ENCODE measurements around the gene ENTPD6.
"Not testable (repeated sequence)": the region's sequence is repeated elsewhere in the genome, so short reads cannot be mapped to it uniquely, and the experiment has no call there.

Gene ENTPD6

DNA sequence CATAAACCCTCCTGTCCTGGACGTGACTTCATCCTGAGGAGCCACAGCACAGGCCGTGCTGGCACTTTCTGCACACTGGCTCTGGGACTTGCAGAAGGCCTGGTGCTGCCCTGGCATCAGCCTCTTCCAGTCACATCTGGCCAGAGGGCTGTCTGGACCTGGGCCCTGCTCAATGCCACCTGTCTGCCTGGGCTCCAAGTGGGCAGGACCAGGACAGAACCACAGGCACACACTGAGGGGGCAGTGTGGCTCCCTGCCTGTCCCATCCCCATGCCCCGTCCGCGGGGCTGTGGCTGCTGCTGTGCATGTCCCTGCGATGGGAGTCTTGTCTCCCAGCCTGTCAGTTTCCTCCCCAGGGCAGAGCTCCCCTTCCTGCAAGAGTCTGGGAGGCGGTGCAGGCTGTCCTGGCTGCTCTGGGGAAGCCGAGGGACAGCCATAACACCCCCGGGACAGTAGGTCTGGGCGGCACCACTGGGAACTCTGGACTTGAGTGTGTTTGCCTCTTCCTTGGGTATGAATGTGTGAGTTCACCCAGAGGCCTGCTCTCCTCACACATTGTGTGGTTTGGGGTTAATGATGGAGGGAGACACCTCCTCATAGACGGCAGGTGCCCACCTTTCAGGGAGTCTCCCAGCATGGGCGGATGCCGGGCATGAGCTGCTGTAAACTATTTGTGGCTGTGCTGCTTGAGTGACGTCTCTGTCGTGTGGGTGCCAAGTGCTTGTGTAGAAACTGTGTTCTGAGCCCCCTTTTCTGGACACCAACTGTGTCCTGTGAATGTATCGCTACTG is 30.3 kb downstream of the ENTPD6 start:
- TF ChIP-seq ZNF274 (IDR thresholded peaks at IDR 0.05; ENCODE audit: low read depth, low read length) (no peak), YY1 (IDR thresholded peaks at IDR 0.05; ENCODE audit: insufficient read depth, insufficient read length) (no peak), SUZ12 (IDR thresholded peaks at IDR 0.05; ENCODE audit: extremely low read depth, insufficient read depth, insufficient read length) (no peak)
- Histone ChIP-seq H3K27me3 (ENCODE audit: insufficient read depth, insufficient read length) (no peaks in the 10 kb centered on the region), H3K36me3 (ENCODE audit: insufficient read depth, insufficient read length, low read length) (peaks cover 37% of the 10 kb centered on the region), H3K9ac (ENCODE audit: insufficient read length, low read depth) (no peak overlapping the region), H3K9me3 (ENCODE audit: insufficient read depth, low read length) (no peaks in the 10 kb centered on the region), H3K4me1 (ENCODE audit: insufficient read depth, insufficient read length) (peaks cover 15% of the 10 kb centered on the region), H3K4me3 (ENCODE audit: insufficient read length, low read depth) (no peak overlapping the region)
- DNase-seq (ENCODE audit: low read depth, low spot score) = no peak

DNA sequence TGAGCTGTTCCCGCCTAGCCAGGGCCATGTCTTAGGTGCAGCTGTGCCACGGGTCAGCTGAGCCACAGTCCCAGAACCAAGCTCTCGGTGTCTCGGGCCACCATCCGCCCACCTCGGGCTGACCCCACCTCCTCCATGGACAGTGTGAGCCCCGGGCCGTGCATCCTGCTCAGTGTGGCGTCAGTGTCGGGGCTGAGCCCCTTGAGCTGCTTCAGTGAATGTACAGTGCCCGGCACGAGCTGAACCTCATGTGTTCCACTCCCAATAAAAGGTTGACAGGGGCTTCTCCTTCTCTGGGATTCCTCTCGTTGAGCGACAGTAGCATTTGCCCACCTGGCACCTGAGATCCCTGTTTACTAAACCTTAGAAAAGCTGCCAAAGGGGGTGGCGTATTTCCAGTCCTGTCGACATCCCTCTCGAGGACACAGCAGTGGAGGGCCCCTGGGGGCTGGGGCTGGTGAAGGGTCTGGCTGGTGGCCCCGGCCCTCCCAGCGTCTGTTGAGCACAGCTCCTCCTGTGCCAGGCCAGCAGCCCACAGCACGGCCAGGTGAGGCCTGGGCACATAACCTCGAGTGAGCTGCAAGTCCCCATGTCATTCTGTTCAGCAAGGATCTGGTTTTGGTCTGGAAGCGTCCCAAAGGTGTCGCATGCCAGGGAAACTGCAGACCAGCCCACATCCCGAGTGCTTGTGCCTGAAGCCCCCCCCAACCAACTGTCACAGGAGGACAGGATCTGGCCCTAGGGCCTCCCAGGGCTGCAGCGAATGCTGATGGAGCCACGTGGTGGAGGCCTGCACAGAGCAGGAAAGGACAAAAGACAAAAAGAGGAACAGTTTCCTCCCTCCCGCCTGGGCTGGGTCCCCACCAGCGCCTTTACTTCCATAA is 31.2 kb downstream of the ENTPD6 start:
- H3K9ac ChIP-seq (ENCODE audit: insufficient read length, low read depth) = no peak overlapping the region
- peaks cover 31% of the 10 kb centered on the region for H3K36me3 ChIP-seq (ENCODE audit: insufficient read depth, insufficient read length, low read length)
- H3K4me1 ChIP-seq (ENCODE audit: insufficient read depth, insufficient read length) = peaks cover 13% of the 10 kb centered on the region
- no peak for TF ChIP-seq YY1 (IDR thresholded peaks at IDR 0.05; ENCODE audit: insufficient read depth, insufficient read length)
- TF ChIP-seq ZNF274 (IDR thresholded peaks at IDR 0.05; ENCODE audit: low read depth, low read length) = no peak
- no peak for TF ChIP-seq SUZ12 (IDR thresholded peaks at IDR 0.05; ENCODE audit: extremely low read depth, insufficient read depth, insufficient read length)
- no peaks in the 10 kb centered on the region for H3K27me3 ChIP-seq (ENCODE audit: insufficient read depth, insufficient read length)
- H3K9me3 ChIP-seq (ENCODE audit: insufficient read depth, low read length) = no peaks in the 10 kb centered on the region
- H3K4me3 ChIP-seq (ENCODE audit: insufficient read length, low read depth) = no peak overlapping the region
- DNase-seq (ENCODE audit: low read depth, low spot score) = no peak

DNA sequence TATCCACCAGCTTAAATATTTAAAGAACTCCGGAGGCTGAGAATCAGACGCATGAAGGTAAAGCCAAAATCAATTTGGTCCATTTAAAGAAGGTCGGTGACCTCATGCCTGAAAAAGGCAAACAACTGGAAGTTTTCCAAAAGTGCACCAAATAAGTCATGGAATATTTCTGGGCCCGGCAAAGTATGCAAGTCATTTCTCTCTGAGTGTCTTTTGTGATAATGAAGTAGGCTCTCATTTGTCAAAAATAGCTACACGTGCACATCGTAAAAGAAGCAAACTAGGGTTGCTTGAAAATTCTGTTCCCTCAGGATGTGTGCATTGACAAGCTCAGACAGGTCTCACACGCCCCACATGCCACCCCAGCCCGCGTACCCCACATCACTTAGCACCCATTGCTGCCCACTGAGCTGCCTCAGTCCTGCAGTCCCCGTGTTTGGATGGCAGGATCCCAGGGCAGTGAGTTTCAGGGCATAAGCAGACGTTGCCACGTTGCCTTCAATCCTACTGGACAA is 31.9 kb downstream of the ENTPD6 start:
- Histone ChIP-seq H3K36me3 (ENCODE audit: insufficient read depth, insufficient read length, low read length) (peaks cover 27% of the 10 kb centered on the region), H3K4me1 (ENCODE audit: insufficient read depth, insufficient read length) (peaks cover 10% of the 10 kb centered on the region), H3K9ac (ENCODE audit: insufficient read length, low read depth) (no peak overlapping the region), H3K4me3 (ENCODE audit: insufficient read length, low read depth) (no peak overlapping the region), H3K27me3 (ENCODE audit: insufficient read depth, insufficient read length) (no peaks in the 10 kb centered on the region), H3K9me3 (ENCODE audit: insufficient read depth, low read length) (no peaks in the 10 kb centered on the region)
- TF ChIP-seq YY1 (IDR thresholded peaks at IDR 0.05; ENCODE audit: insufficient read depth, insufficient read length) (no peak), ZNF274 (IDR thresholded peaks at IDR 0.05; ENCODE audit: low read depth, low read length) (no peak), SUZ12 (IDR thresholded peaks at IDR 0.05; ENCODE audit: extremely low read depth, insufficient read depth, insufficient read length) (no peak)
- no peak for DNase-seq (ENCODE audit: low read depth, low spot score)

DNA sequence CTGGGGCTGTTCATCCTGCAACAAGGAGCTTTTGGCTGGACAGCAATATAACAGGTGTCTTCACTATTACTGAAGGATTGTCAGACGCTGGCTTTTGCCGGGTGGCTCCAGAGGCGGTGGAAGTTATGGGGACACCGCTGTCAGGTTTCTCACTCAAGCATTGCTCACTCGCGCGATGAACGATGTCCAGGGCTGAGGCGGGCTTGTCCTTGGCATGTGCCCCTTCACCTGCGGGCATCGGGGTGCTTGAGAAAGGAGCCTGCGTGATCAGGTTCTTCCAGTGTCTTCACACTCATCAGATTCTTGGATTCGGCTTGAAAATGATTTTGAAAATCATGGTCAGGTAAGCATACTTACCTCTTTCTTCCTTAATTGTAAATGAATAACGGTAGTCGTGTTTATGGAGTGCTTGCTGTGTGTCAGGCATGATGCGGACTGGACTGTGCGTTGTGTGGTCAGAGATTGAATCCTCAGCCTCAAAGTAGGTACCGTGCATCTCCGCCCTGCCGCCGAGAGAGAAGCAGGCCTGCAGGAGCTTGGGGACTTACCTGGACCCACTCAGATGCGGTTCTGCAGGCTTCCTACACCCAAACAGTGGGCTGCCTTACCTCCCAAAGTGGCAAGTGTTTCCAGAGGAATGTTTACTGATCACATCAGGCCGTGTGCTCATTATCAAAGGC is 34.1 kb downstream of the ENTPD6 start:
- H3K9ac ChIP-seq (ENCODE audit: insufficient read length, low read depth) = no peak overlapping the region
- DNase-seq (ENCODE audit: low read depth, low spot score) = no peak
- peaks cover 4% of the 10 kb centered on the region for H3K4me1 ChIP-seq (ENCODE audit: insufficient read depth, insufficient read length)
- H3K4me3 ChIP-seq (ENCODE audit: insufficient read length, low read depth) = no peak overlapping the region
- peaks cover 19% of the 10 kb centered on the region for H3K36me3 ChIP-seq (ENCODE audit: insufficient read depth, insufficient read length, low read length)
- no peak for TF ChIP-seq SUZ12 (IDR thresholded peaks at IDR 0.05; ENCODE audit: extremely low read depth, insufficient read depth, insufficient read length)
- TF ChIP-seq YY1 (IDR thresholded peaks at IDR 0.05; ENCODE audit: insufficient read depth, insufficient read length) = no peak
- no peak for TF ChIP-seq ZNF274 (IDR thresholded peaks at IDR 0.05; ENCODE audit: low read depth, low read length)
- H3K9me3 ChIP-seq (ENCODE audit: insufficient read depth, low read length) = no peaks in the 10 kb centered on the region
- H3K27me3 ChIP-seq (ENCODE audit: insufficient read depth, insufficient read length) = no peaks in the 10 kb centered on the region

DNA sequence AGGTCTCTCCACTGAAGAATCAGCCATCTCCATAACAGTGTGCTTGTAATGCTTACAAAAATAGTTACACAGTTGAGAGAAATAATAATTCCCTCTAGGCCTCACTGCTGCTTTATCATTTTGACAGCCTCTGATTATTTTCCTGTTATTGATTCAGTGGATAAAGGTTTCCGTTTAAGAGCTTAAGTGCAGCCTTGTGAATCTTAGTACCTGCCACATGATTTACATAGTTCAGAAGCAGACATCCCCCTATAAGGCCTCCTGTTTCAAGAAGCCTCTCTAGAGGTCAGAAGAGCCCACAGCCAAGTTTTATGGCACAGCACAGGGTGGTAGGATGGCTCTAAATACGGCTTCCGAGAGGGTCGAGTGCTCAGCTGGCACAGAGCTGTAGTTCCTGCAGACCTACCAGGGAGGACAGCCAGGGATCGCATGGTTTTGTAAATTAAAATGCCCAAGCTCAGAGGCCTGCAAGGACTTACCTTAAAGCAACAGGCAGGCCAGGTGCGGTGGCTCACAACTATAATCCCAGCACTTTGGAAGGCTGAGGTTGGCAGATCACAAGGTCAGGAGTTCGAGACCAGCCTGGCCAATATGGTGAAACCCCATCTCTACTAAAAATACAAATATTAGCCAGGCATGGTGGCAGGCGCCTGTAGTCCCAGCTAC is 34.8 kb downstream of the ENTPD6 start:
- Histone ChIP-seq H3K36me3 (ENCODE audit: insufficient read depth, insufficient read length, low read length) (peaks cover 15% of the 10 kb centered on the region), H3K9ac (ENCODE audit: insufficient read length, low read depth) (no peak overlapping the region), H3K4me3 (ENCODE audit: insufficient read length, low read depth) (no peak overlapping the region), H3K27me3 (ENCODE audit: insufficient read depth, insufficient read length) (no peaks in the 10 kb centered on the region), H3K9me3 (ENCODE audit: insufficient read depth, low read length) (no peaks in the 10 kb centered on the region), H3K4me1 (ENCODE audit: insufficient read depth, insufficient read length) (peaks cover 6% of the 10 kb centered on the region)
- no peak for DNase-seq (ENCODE audit: low read depth, low spot score)
- TF ChIP-seq SUZ12 (IDR thresholded peaks at IDR 0.05; ENCODE audit: extremely low read depth, insufficient read depth, insufficient read length) = no peak
- TF ChIP-seq YY1 (IDR thresholded peaks at IDR 0.05; ENCODE audit: insufficient read depth, insufficient read length) = no peak
- TF ChIP-seq ZNF274 (IDR thresholded peaks at IDR 0.05; ENCODE audit: low read depth, low read length) = no peak

DNA sequence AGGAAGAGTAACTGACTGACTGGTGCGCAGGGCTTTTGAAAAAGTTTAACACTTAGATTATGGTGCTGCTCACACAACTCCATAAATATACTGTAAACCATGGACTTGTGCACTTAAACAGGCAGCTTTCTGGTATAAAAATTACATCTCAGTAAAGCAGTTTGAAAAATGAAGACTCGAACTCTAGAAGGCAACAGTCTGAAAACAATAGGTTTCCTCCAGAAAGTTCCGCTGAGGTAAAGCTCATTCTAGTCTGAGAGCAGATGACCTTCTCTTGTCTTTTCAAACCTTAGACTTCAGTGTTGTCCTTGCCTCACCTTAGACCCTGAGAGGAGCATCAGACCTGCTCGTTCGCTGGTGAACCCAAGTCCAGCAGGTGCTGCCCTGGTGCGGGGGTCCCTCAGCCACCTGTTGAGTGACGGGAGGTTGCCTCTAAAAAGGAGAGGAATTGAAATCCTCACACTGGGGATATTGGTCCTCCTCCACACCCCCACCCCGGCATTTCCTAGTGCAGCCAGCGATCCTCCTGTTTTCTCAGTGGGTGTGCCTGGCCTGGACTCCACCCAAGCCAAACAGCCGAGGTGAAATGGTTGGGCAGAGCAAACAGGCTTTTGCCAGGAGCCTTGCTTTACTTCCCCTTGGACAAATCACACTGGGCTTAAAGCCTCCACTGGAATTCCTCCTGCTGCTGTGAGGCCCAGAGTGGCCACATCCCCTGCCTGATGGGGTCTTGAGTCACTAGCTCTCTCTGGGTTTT is 37.7 kb downstream of the ENTPD6 start:
- H3K4me1 ChIP-seq (ENCODE audit: insufficient read depth, insufficient read length) = peaks cover 10% of the 10 kb centered on the region
- no peak for DNase-seq (ENCODE audit: low read depth, low spot score)
- H3K36me3 ChIP-seq (ENCODE audit: insufficient read depth, insufficient read length, low read length) = no peaks in the 10 kb centered on the region
- TF ChIP-seq YY1 (IDR thresholded peaks at IDR 0.05; ENCODE audit: insufficient read depth, insufficient read length) (no peak), ZNF274 (IDR thresholded peaks at IDR 0.05; ENCODE audit: low read depth, low read length) (no peak), SUZ12 (IDR thresholded peaks at IDR 0.05; ENCODE audit: extremely low read depth, insufficient read depth, insufficient read length) (no peak)
- peak overlapping the region; percentile 18 for H3K9ac ChIP-seq (ENCODE audit: insufficient read length, low read depth)
- no peaks in the 10 kb centered on the region for H3K27me3 ChIP-seq (ENCODE audit: insufficient read depth, insufficient read length)
- no peaks in the 10 kb centered on the region for H3K9me3 ChIP-seq (ENCODE audit: insufficient read depth, low read length)
- H3K4me3 ChIP-seq (ENCODE audit: insufficient read length, low read depth) = no peak overlapping the region

DNA sequence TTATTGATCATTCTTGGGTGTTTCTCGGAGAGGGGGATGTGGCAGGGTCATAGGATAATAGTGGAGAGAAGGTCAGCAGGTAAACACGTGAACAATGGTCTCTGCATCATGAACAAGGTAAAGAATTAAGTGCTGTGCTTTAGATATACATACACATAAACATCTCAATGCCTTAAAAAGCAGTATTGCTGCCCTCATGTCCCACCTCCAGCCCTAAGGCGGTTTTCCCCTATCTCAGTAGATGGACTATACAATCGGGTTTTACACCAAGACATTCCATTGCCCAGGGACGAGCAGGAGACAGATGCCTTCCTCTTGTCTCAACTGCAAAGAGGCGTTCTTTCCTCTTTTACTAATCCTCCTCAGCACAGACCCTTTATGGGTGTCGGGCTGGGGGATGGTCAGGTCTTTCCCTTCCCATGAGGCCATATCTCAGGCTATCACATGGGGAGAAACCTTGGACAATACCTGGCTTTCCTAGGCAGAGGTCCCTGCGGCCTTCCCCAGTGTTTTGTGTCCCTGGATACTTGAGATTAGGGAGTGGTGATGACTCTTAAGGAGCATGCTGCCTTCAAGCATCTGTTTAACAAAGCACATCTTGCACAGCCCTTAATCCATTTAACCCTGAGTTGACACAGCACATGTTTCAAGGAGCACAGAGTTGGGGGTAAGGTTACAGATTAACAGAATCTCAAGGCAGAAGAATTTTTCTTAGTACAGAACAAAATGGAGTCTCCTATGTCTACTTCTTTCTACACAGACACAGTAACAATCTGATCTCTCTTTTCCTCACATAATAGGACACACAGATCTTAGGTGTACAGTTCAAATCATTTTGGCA is 38.7 kb downstream of the ENTPD6 start:
- not testable (repeated sequence) for DNase-seq (ENCODE audit: low read depth, low spot score); H3K4me3 ChIP-seq (ENCODE audit: insufficient read length, low read depth); H3K27me3 ChIP-seq (ENCODE audit: insufficient read depth, insufficient read length); H3K9me3 ChIP-seq (ENCODE audit: insufficient read depth, low read length); H3K9ac ChIP-seq (ENCODE audit: insufficient read length, low read depth); H3K36me3 ChIP-seq (ENCODE audit: insufficient read depth, insufficient read length, low read length)
- H3K4me1 ChIP-seq (ENCODE audit: insufficient read depth, insufficient read length) = peaks cover 13% of the 10 kb centered on the region
